NCI-H2081 treated with DMSO at 0.1 percent for 48 hours (cell line): Measurements from ENCODE around the gene ARF6.
"Not testable (repeated sequence)": the region's sequence is repeated elsewhere in the genome, so short reads cannot be mapped to it uniquely, and the experiment has no call there.

Experiments
- DNase-seq: peaks from one replicate; lab custom pipeline; 2025; lab: John Stamatoyannopoulos, UW

Gene ARF6

GRCh38 chr14:49892636-49893308, at the start of gene ARF6:
Gene ARF6 (plus strand): TSS chr14:49893082. CDS start chr14:49893737, 655 bp downstream.
- peak; percentile 75 for DNase-seq

DNA sequence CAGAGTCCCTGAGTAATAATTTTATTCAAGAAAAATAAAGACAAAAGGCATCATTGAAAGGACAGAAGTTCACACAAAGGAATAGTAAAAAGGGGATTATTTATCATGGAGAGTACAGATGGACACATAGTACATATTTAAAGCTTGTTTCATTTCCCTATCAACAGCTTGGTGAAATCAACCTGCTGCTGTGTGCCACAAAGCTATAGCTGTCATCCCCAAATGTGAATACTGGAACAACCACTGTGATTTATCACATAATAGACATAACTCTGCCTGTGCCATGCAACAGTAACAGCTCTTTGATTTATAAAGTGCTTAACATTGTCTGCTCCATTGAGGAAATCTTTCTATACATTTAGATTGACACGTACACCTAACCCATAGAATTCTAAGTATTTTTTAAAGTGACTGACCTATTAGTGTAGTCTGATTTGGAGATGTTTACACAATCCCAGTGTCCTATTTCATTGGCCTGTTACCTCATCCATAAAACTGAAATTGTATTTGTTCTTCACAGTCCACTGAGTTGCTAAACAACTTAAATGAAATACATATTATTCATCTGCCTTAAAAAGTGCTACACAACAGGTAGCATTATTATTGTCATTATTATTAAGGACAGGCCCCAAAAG, 43.6 kb upstream of the ARF6 start:
- DNase-seq: no peak

DNA sequence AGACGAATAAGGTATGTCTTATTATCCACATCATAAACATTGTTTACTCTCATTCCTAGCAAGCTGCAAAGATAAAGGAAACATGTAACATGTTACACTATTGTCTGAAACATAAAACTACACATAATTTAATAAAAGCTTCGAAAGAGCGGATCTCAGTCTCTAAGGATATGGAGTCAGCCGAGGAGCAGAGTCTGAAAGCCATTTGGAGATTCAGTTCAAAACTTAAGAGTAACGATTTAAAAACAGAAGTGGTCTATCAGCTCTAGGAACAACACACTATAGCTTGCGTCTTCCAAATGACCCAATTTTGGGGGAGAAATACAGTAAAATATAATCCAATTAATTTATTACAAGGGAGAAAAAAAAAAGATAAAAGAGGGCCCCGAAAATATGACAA, 41.1 kb upstream of the ARF6 start:
- no peak for DNase-seq

DNA sequence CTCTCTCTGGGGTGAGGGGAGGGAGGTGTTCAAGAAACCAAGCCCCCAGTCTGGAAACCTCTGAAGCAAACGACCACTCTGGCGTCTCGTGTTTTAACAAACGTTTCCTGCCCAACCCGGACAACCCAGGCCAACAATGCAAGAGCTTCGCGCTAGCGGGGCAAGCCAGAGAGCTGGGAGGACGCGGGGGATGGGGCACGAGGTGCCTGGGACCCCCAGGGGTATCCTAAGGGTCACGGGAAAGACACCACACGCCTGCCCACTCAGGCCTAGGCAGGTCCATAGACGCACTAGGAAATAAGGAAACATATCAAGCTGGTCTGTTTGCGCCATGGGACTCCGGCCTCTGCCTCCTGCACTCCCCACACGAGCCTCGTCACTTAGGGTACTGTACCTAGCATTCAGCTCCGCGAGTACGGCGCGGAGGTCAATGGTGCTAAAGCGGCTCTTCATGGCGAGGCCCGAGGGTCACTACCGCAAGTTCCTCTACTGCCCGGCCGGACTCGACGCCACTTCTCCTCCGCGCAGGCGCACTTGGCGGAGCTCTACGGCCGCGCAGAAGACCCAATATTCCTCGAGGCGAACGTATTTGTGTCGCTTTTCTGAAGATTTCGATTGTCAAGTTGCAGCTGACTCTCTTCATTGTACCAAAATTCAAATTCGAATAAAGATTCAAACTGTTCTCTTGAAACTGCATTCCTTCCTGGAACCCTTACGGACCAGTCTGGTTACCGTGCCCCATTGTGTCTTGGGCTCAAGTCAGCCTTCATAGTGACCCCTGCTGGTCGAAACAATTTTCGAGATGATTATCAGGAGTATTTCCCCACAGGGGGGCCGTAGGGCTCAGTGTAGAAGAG, 40.4 kb upstream of the ARF6 start, which contains the start of gene NEMF:
Gene NEMF (minus strand): TSS at position 488 of the 857 bp plus-strand sequence. CDS start 35 bp downstream, at position 453.
- DNase-seq: peak; percentile 67

- no peak for DNase-seq
Observed at GRCh38 chr14:49853158-49853477, 39.8 kb upstream of the ARF6 start.

GRCh38 chr14:49853572-49854375, 39.1 kb upstream of the ARF6 start:
- no peak for DNase-seq

DNA sequence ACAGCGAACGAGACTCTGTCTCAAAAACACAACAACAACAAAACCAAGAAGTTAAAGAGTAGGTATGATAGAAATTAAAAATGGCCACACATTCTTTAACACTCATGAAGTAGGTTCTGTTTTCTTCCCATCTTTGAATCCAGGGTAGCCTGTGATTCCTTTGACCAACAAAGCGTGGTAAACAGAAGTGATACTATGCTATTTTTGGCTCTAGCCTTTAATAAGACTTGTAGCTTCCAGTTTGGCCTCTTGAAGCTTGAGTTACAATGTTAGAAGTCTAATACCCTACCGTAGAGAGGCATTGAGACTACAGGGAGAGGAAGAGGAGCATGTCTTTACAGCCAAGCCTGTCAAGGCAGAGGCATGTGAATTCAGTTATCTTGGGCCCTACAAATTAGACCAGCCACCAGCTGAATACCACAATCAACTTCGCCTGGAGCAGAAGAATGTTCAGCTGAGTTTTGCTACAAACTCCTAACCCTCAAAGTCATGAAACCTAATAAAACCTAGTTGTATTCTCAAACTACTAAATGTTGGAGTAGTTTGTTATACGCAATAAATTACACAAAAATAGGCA, 35.4 kb upstream of the ARF6 start:
- no peak for DNase-seq

- no peak for DNase-seq
Observed at GRCh38 chr14:49858383-49858782, 34.5 kb upstream of the ARF6 start.

DNA sequence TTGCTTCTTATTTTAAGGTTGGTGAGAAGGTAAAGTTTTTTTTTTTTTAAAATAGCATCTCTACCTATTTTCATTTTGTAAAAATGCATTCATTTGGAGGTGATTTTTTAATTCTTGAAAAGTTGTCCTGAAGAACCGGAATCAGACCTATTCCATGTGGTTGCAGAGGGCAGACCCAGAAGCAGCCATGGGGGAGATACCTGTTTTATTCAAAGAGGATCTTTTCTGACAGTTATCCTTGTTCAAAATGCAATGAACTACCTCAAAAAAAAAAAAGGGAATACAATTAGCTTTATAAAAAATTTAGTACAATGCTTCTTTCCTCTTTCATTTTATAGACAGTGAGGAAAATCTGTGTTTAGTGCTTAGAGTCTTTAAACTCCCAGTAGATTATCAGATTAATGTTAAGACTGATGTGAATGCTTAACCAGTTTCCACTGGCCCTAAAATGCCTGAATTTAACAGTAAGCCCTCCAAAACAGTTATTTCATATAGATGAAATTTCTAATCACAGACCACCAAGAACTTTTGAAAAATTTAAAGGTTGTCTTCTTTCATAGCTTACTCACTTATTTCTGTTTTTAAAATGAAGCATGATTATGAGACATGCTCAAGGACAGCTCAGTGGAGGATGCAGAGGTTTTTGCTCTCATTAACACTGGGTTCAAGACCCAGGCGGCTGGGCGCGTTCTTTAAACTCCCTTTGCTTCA, 31.7 kb upstream of the ARF6 start:
- no peak for DNase-seq

GRCh38 chr14:49861699-49862088, 31.2 kb upstream of the ARF6 start:
- DNase-seq: no peak

GRCh38 chr14:49862089-49862673, 30.7 kb upstream of the ARF6 start:
- DNase-seq: peak; percentile 23

DNA sequence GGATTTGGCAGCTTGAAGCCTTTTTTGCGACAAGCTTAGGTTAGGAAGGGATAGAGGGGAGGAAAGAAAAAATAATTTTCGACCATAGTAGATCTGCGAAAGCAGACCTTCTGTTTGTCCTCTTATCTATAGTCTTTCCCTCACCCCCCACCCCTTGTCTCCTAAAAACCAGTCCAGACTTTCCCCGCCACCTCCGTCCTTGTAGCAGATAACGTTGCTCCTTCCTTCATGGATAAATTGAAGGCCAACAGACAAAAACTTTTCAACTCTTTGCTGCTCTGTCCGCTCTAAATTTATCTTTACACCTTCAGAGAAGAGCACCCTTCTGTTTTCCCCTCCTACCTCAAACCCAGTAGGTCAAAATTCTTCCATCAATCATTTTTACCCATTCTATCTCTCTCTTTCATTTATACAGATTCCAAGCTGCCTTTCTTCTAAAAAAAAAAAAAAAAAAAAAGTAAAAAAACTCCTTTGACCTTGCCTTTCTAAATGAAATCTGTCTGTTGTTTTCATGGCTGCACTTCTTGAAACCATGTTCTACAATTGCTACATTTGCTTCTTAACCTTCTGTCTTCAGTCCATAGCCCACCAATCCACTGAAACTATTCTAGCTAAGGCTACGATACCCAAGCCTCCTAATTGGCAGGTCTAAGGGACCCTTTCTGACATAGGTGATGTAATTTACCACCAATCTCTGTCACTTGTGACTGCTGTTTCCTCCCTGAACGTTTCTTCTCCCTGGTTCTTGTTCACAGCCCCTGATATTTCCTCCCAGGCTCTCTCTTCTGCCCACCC, 29.2 kb upstream of the ARF6 start:
- no peak for DNase-seq

DNA sequence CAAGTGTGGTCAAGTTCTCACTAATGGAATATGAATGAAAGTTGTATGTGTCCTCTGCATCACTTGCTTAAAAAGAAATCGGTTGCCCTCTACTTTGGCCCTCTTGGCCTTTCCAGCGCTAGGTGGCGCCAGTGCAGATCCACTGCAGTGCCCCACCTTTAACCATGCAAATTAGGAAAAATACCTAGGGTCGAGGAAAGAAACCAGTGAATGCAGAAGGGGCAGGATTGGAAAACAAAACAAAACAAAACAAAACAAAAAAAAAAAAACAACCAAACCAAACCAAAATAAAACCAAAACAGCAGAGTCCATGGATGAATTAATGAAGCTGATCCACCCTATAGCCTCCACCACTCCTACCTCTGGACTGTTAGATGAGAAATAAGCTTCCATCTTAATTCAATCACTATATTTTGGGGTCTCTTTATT, 27.4 kb upstream of the ARF6 start:
- DNase-seq: no peak

DNA sequence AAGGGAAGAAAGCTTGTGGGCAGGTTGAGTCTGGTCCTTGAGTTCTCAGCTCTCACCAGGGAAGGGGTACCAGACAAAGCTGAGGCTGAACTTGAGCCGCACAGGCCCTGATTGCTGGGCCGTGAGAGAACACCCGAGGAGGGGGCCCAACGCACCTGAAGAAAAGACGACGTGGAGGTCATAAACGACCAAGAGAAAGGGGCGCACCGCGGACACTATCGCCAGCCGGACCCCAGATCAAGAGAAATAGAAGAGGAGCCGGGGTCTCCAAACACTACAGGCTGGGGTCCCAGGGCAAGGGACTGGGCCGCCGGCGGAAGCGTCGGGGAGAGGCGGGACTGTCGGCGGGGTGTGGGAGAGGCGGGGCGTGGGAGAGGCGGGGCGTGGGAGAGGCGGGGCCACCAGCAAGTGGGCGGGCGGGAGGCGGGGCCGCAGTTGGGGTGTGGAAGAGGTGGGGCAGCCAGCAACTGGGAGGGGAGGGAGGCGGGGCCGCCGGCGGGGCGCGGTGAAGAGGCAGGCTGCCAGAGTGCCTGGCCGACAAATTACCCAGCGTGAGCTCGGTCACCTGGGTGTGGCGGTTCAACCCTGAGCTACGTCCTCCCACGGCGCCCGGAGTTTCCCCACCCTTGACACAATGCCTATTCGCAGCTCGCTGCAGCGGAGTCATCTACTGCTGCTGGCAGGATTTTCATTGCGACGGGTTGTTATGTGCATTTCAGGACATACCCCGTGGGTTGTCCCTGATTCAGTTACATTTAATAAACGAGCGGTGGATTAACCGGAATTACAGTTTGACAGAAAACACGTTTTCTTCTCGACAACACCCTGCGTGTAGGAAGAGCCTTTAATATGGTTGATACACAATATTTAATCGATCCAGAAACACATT, 24.8 kb upstream of the ARF6 start:
- DNase-seq: peak; percentile 64

- no peak for DNase-seq
Observed at GRCh38 chr14:49868720-49869114, 24.2 kb upstream of the ARF6 start.

DNA sequence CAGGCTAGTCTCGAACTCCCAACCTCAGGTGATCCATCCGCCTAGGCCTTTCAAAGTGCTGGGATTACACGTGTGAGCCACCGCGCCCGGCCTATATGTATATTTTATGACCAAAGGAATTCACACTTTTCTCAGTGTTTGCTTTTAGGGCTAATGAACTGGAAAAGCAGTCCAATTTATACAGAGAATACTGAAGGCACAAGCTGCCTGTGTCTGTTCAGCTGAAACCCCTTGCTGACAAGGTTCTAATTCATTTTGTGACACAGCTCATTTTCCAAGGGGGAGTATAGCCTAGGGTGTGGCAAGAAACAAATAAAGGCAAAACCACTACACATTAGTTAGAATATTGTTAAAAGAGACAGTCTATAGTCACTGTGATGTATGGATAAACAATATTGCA, 22.0 kb upstream of the ARF6 start:
- no peak for DNase-seq

- not testable (repeated sequence) for DNase-seq
Observed at GRCh38 chr14:49873548-49873947, 19.3 kb upstream of the ARF6 start.

GRCh38 chr14:49875640-49876198, 17.2 kb upstream of the ARF6 start:
- no peak for DNase-seq
